ENCODE measurements around the gene ITK.
A peak's percentile ranks its signal among the peaks of the same experiment; 100 is the strongest.

Gene ITK

GRCh38 chr5:157180374-157181264 is at the start of gene ITK:
Gene ITK (plus strand): TSS chr5:157180840. CDS start chr5:157180978, 138 bp downstream.
- DNase-seq (ENCODE audit: low spot score): no peak
- no peak for TF ChIP-seq CTCF (IDR thresholded peaks at IDR 0.05; ENCODE audit: extremely low read depth, missing control alignments)

GRCh38 chr5:157130925-157131324 is 49.7 kb upstream of the ITK start:
- peak; percentile 19 for DNase-seq (ENCODE audit: low spot score)

GRCh38 chr5:157132281-157132612 is 48.4 kb upstream of the ITK start:
- no peak for TF ChIP-seq CTCF (IDR thresholded peaks at IDR 0.05; ENCODE audit: extremely low read depth, missing control alignments)
- no peak for DNase-seq (ENCODE audit: low spot score)

More at GRCh38 chr5:157130925-157131324, 49.7 kb upstream of the ITK start:
- no peak for TF ChIP-seq CTCF (IDR thresholded peaks at IDR 0.05; ENCODE audit: extremely low read depth, missing control alignments)

GRCh38 chr5:157137691-157138090 is 42.9 kb upstream of the ITK start:
- no peak for DNase-seq (ENCODE audit: low spot score)
- no peak for TF ChIP-seq CTCF (IDR thresholded peaks at IDR 0.05; ENCODE audit: extremely low read depth, missing control alignments)

- TF ChIP-seq CTCF (IDR thresholded peaks at IDR 0.05; ENCODE audit: extremely low read depth, missing control alignments): no peak
- peak; percentile 92 for DNase-seq (ENCODE audit: low spot score)
These were observed 38.1 kb upstream of the ITK start, which contains the start of gene MED7 for GRCh38 chr5:157142317-157143126. Gene MED7 (minus strand): TSS chr5:157142865. CDS start chr5:157139431, 3,434 bp downstream.

- DNase-seq (ENCODE audit: low spot score): peak; percentile 55
- TF ChIP-seq CTCF (IDR thresholded peaks at IDR 0.05; ENCODE audit: extremely low read depth, missing control alignments): no peak
These were observed 37.3 kb upstream of the ITK start for GRCh38 chr5:157143127-157143971.
